H1 (cell line): Measurements from ENCODE around the gene CERS1.

Source experiments
- CTCF ChIP-seq, 3 experiments: IDR thresholded peaks; 1 replicate in 2 of 3; 2 replicates in 1 of 3; pipeline versions ENCODE4 v1.5.1 to v1.6.1; 2011; ENCODE audit warnings: low read length in 3 of 3, mild to moderate bottlenecking in 3 of 3, inconsistent platforms in 2 of 3, low read depth in 1 of 3, moderate library complexity in 1 of 3; ENCODE audit not compliant: insufficient read depth in 1 of 3; ENCODE audit errors: control extremely low read depth in 1 of 3
- EZH2 ChIP-seq: fragments of 200-600 bp; sonication (generic); IDR thresholded peaks from 2 replicates; pipeline ENCODE4 v1.7.1; 2012; ENCODE audit warnings: low read depth, mild to moderate bottlenecking, moderate library complexity, low read length, inconsistent platforms; ENCODE audit not compliant: severe bottlenecking
- MAX ChIP-seq: IDR thresholded peaks from 2 replicates; pipeline ENCODE4 v1.6.1; 2012; ENCODE audit warnings: inconsistent platforms
- POLR2AphosphoS5 ChIP-seq: IDR thresholded peaks from 2 replicates; pipeline ENCODE4 v1.6.1; 2011; ENCODE audit warnings: low read depth, low read length
- SIX5 ChIP-seq: IDR thresholded peaks from 2 replicates; pipeline ENCODE4 v1.6.1; 2011; ENCODE audit warnings: mild to moderate bottlenecking, low read depth, low read length
- SP1 ChIP-seq: IDR thresholded peaks from 2 replicates; pipeline ENCODE4 v1.6.1; 2011; ENCODE audit warnings: low read depth, low read length
- SP2 ChIP-seq: IDR thresholded peaks from 2 replicates; pipeline ENCODE4 v1.6.1; 2012; ENCODE audit warnings: mild to moderate bottlenecking, low read length, inconsistent platforms
- TAF1 ChIP-seq: IDR thresholded peaks from 2 replicates; pipeline ENCODE4 v1.6.1; 2011; ENCODE audit warnings: mild to moderate bottlenecking, low read depth, low read length
- ZNF274 ChIP-seq: IDR thresholded peaks from 2 replicates; pipeline ENCODE4 v1.7.0; 2012; ENCODE audit warnings: low read length, borderline replicate concordance; ENCODE audit errors: extremely low read depth

GRCh38 chr19:18942692-18943091 lies 46.7 kb upstream of the CERS1 start:
- no peak for TF ChIP-seq MAX
- no peak for TF ChIP-seq SP2
- TF ChIP-seq ZNF274, result no peak
- no peak for TF ChIP-seq CTCF (IDR thresholded peaks at IDR 0.05; ENCODE audit: control extremely low read depth in 1 of 3, insufficient read depth in 1 of 3, low read depth in 1 of 3, low read length in 3 of 3)
- TF ChIP-seq SP1, result no peak
- no peak for TF ChIP-seq SIX5
- no peak for TF ChIP-seq POLR2AphosphoS5
- TF ChIP-seq TAF1, result no peak
- TF ChIP-seq EZH2, result no peak
